Measurements from ENCODE around the gene CLCN6.

Gene CLCN6

DNA sequence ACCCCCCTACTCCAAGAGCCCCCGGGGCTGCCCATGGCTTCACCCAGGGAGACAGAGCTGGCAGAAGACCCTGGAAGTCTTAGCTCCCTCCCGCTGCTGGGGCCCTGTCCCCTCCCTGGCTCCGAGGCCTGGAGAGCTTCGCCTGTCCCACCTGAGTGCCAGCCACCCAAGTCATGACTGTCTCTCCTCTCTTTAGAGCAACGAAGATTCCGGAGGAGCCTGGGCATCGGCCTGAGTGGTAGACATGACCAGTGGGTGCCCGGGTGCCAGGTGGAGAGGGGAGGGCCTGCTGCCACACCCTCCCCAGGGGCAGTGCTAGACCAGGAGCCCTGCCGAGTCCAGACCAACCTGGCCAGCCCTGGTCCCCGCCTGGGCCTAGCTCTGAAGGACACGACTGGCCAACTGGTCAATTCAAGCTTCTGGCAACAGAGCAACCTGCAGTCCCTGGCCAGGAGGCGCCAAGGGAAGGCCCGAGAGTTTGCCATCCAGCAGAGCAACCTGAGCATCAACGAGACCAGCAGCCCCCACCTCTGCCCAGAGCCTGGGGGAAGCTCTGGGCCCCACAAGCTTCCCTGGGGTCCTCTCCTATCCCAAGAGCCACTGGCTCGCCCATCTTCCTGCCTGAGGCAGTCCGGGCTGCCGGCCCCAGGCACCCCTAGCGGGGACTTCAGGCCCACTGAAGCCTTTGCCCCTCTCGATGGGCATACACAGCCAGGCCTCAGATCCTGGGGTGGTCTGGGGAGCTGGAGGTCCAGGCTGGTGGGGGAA is 40.1 kb upstream of the CLCN6 start:
- Histone ChIP-seq H3K36me3 (ENCODE audit: control insufficient read depth in 1 of 2, insufficient read depth in 2 of 2, low read length in 2 of 2) (no peaks in the 10 kb centered on the region), H2BK12ac (ENCODE audit: low read length) (no peak overlapping the region), H2BK5ac (ENCODE audit: low read depth, low read length, poor library complexity) (no peak overlapping the region), H3K23ac (ENCODE audit: low read length) (no peak overlapping the region), H3K9me3 (ENCODE audit: insufficient read depth, low read depth, low read length) (peaks cover 4% of the 10 kb centered on the region), H3K79me1 (ENCODE audit: low read length) (no peaks in the 10 kb centered on the region), H2AK5ac (ENCODE audit: low read length) (no peak overlapping the region), H4K12ac (ENCODE audit: low read depth, low read length) (no peak overlapping the region), H3K4me3 (ENCODE audit: low read depth, low read length) (no peak overlapping the region), H3K27me3 (ENCODE audit: insufficient read depth, low read length) (peaks cover 8% of the 10 kb centered on the region), H4K91ac (ENCODE audit: low read depth, low read length) (no peak overlapping the region), H3K4ac (ENCODE audit: low read depth, low read length) (no peak overlapping the region), H2BK120ac (ENCODE audit: insufficient read depth, low read length, poor library complexity) (no peak overlapping the region), H3K4me2 (ENCODE audit: low read length) (no peak overlapping the region), H3K14ac (ENCODE audit: low read length) (no peak overlapping the region), H3K4me1 (ENCODE audit: control insufficient read depth in 1 of 2, insufficient read depth in 2 of 2, low read length in 2 of 2) (peaks cover 0 to 3% of the 10 kb centered on the region in 2 experiments), H3K27ac (ENCODE audit: low read depth, low read length) (no peak overlapping the region), H3K9ac (ENCODE audit: low read length) (no peak overlapping the region), H4K8ac (ENCODE audit: low read depth, low read length) (no peak overlapping the region), H3K18ac (ENCODE audit: low read length) (no peak overlapping the region), H2AFZ (ENCODE audit: insufficient read depth, low read length, poor library complexity) (no peak overlapping the region), H3K79me2 (ENCODE audit: control insufficient read depth, insufficient read depth, low read length, poor library complexity) (no peaks in the 10 kb centered on the region)
- no CpG with 5 or more reads among the region's 19 CpGs for WGBS (ENCODE audit: extremely low coverage, insufficient coverage, insufficient read length)
- no peak for DNase-seq

DNA sequence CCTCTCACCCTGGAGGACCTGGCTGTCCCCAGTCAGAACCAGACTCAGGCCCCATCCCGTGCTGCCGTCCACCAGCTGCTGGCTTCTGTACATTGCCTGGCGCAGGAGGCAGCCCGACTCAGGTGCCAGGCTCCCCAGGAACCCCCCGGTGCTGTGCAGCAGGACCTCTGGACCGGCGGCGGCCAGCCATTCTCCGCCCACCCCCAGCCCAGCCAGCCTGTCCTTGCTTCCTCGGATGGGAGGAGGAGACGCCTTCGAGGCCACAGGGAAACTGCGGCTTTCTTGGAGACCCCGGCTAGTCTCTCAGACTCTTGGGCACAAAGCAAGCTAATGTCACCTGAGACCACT is 39.6 kb upstream of the CLCN6 start:
- Histone ChIP-seq H2BK5ac (ENCODE audit: low read depth, low read length, poor library complexity) (no peak overlapping the region), H3K79me1 (ENCODE audit: low read length) (no peaks in the 10 kb centered on the region), H2AFZ (ENCODE audit: insufficient read depth, low read length, poor library complexity) (no peak overlapping the region), H3K9me3 (ENCODE audit: insufficient read depth, low read depth, low read length) (peaks cover 4% of the 10 kb centered on the region), H2AK5ac (ENCODE audit: low read length) (no peak overlapping the region), H3K4me2 (ENCODE audit: low read length) (no peak overlapping the region), H3K9ac (ENCODE audit: low read length) (no peak overlapping the region), H3K79me2 (ENCODE audit: control insufficient read depth, insufficient read depth, low read length, poor library complexity) (no peaks in the 10 kb centered on the region), H3K18ac (ENCODE audit: low read length) (no peak overlapping the region), H2BK120ac (ENCODE audit: insufficient read depth, low read length, poor library complexity) (no peak overlapping the region), H3K4me3 (ENCODE audit: low read depth, low read length) (no peak overlapping the region), H3K36me3 (ENCODE audit: control insufficient read depth in 1 of 2, insufficient read depth in 2 of 2, low read length in 2 of 2) (no peaks in the 10 kb centered on the region), H4K91ac (ENCODE audit: low read depth, low read length) (no peak overlapping the region), H3K4ac (ENCODE audit: low read depth, low read length) (no peak overlapping the region), H3K27me3 (ENCODE audit: insufficient read depth, low read length) (peaks cover 7% of the 10 kb centered on the region), H3K4me1 (ENCODE audit: control insufficient read depth in 1 of 2, insufficient read depth in 2 of 2, low read length in 2 of 2) (peaks cover 0 to 3% of the 10 kb centered on the region in 2 experiments), H2BK12ac (ENCODE audit: low read length) (no peak overlapping the region), H4K8ac (ENCODE audit: low read depth, low read length) (no peak overlapping the region), H3K14ac (ENCODE audit: low read length) (no peak overlapping the region), H3K27ac (ENCODE audit: low read depth, low read length) (no peak overlapping the region), H4K12ac (ENCODE audit: low read depth, low read length) (no peak overlapping the region), H3K23ac (ENCODE audit: low read length) (no peak overlapping the region)
- DNase-seq = no peak
- WGBS (ENCODE audit: extremely low coverage, insufficient coverage, insufficient read length) = no CpG with 5 or more reads among the region's 14 CpGs

DNA sequence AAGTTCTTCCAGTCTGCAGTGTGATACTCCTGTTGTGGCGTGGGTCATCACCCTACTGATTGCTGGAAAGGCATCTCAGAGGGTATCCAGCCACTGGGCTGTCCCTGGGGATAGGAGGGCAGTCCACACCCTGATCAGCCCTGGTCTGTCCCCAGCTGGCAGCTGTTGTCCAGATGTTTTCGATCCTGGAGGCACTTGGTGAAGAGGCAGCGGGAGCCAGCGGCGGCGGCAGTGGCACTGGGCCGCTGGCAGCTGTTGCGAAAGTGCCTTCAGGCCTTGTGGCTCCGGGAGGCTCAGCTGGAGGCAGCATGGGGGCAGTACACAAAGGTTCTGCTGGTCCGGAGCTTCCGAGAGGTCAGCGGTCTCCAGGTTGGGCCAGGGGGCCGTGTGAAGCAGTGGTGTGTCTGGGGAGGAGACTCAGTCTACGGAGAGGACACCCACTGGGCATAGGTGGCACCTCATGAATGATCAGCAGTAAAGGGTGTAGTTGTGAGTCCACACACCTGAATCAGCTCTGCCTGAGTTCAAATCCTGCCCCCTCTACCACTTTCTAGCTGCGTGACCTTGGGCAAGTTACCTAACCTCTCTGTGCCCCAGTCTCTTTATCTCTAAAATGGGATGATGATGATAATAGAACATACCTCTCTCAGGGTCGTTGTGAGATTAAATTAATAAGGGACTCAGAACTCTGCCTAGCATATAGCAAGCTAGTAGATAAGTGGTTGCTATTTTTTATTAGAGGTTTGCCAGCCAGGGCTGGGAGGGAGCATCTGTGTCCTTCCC is 37.9 kb upstream of the CLCN6 start:
- Histone ChIP-seq H3K18ac (ENCODE audit: low read length) (no peak overlapping the region), H4K8ac (ENCODE audit: low read depth, low read length) (no peak overlapping the region), H2AK5ac (ENCODE audit: low read length) (no peak overlapping the region), H3K79me2 (ENCODE audit: control insufficient read depth, insufficient read depth, low read length, poor library complexity) (no peaks in the 10 kb centered on the region), H3K27me3 (ENCODE audit: insufficient read depth, low read length) (no peaks in the 10 kb centered on the region), H3K23ac (ENCODE audit: low read length) (no peak overlapping the region), H2AFZ (ENCODE audit: insufficient read depth, low read length, poor library complexity) (no peak overlapping the region), H3K4me1 (ENCODE audit: control insufficient read depth in 1 of 2, insufficient read depth in 2 of 2, low read length in 2 of 2) (no peaks in the 10 kb centered on the region), H4K91ac (ENCODE audit: low read depth, low read length) (no peak overlapping the region), H3K4me3 (ENCODE audit: low read depth, low read length) (no peak overlapping the region), H3K36me3 (ENCODE audit: control insufficient read depth in 1 of 2, insufficient read depth in 2 of 2, low read length in 2 of 2) (no peaks in the 10 kb centered on the region), H4K12ac (ENCODE audit: low read depth, low read length) (no peak overlapping the region), H3K27ac (ENCODE audit: low read depth, low read length) (no peak overlapping the region), H3K4me2 (ENCODE audit: low read length) (no peak overlapping the region), H3K14ac (ENCODE audit: low read length) (no peak overlapping the region), H3K4ac (ENCODE audit: low read depth, low read length) (no peak overlapping the region), H2BK12ac (ENCODE audit: low read length) (no peak overlapping the region), H2BK5ac (ENCODE audit: low read depth, low read length, poor library complexity) (no peak overlapping the region), H2BK120ac (ENCODE audit: insufficient read depth, low read length, poor library complexity) (no peak overlapping the region), H3K79me1 (ENCODE audit: low read length) (no peaks in the 10 kb centered on the region), H3K9me3 (ENCODE audit: insufficient read depth, low read depth, low read length) (no peaks in the 10 kb centered on the region), H3K9ac (ENCODE audit: low read length) (no peak overlapping the region)
- WGBS (ENCODE audit: extremely low coverage, insufficient coverage, insufficient read length) = no CpG with 5 or more reads among the region's 16 CpGs
- peak; percentile 79 to 83 for DNase-seq

DNA sequence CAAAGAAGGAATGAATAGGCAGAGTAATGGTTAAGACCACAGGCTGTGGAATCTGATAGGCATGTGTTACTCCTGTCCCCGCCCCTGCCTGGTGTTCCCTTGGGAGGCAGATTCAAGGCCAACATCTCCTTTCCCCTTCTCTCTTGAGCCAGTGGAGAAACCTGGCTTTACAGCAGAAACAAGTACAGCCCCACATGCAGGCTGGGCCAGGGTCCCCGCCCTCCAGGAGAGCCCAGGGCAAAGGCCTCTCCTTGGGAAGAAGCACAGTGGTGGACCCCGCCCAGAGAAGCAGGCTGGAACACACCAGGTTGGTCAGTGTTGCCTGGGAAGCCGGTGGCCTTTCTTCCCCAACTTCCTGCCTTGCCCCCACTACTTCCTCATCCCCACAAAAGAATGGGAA is 37.2 kb upstream of the CLCN6 start:
- H3K14ac ChIP-seq (ENCODE audit: low read length) = no peak overlapping the region
- H3K9ac ChIP-seq (ENCODE audit: low read length) = no peak overlapping the region
- H3K9me3 ChIP-seq (ENCODE audit: insufficient read depth, low read depth, low read length) = no peaks in the 10 kb centered on the region
- no peaks in the 10 kb centered on the region for H3K79me1 ChIP-seq (ENCODE audit: low read length)
- no peak overlapping the region for H4K8ac ChIP-seq (ENCODE audit: low read depth, low read length)
- H3K18ac ChIP-seq (ENCODE audit: low read length) = no peak overlapping the region
- no peak overlapping the region for H3K4me2 ChIP-seq (ENCODE audit: low read length)
- no peak overlapping the region for H2BK5ac ChIP-seq (ENCODE audit: low read depth, low read length, poor library complexity)
- H2AK5ac ChIP-seq (ENCODE audit: low read length) = no peak overlapping the region
- H3K4ac ChIP-seq (ENCODE audit: low read depth, low read length) = no peak overlapping the region
- no peak overlapping the region for H3K27ac ChIP-seq (ENCODE audit: low read depth, low read length)
- H3K23ac ChIP-seq (ENCODE audit: low read length) = no peak overlapping the region
- no peak overlapping the region for H2AFZ ChIP-seq (ENCODE audit: insufficient read depth, low read length, poor library complexity)
- no peak overlapping the region for H4K12ac ChIP-seq (ENCODE audit: low read depth, low read length)
- H3K36me3 ChIP-seq (ENCODE audit: control insufficient read depth in 1 of 2, insufficient read depth in 2 of 2, low read length in 2 of 2) = no peaks in the 10 kb centered on the region
- no peak overlapping the region for H3K4me3 ChIP-seq (ENCODE audit: low read depth, low read length)
- H3K79me2 ChIP-seq (ENCODE audit: control insufficient read depth, insufficient read depth, low read length, poor library complexity) = no peaks in the 10 kb centered on the region
- no CpG with 5 or more reads among the region's 4 CpGs for WGBS (ENCODE audit: extremely low coverage, insufficient coverage, insufficient read length)
- H4K91ac ChIP-seq (ENCODE audit: low read depth, low read length) = no peak overlapping the region
- no peak overlapping the region for H2BK12ac ChIP-seq (ENCODE audit: low read length)
- DNase-seq = no peak
- no peaks in the 10 kb centered on the region for H3K27me3 ChIP-seq (ENCODE audit: insufficient read depth, low read length)
- H2BK120ac ChIP-seq (ENCODE audit: insufficient read depth, low read length, poor library complexity) = no peak overlapping the region
- no peaks in the 10 kb centered on the region for H3K4me1 ChIP-seq (ENCODE audit: control insufficient read depth in 1 of 2, insufficient read depth in 2 of 2, low read length in 2 of 2)

All from trophoblast cell (in vitro differentiated cells and primary cell).